ENCODE results near the gene POLD3.

POLD3 gene

DNA sequence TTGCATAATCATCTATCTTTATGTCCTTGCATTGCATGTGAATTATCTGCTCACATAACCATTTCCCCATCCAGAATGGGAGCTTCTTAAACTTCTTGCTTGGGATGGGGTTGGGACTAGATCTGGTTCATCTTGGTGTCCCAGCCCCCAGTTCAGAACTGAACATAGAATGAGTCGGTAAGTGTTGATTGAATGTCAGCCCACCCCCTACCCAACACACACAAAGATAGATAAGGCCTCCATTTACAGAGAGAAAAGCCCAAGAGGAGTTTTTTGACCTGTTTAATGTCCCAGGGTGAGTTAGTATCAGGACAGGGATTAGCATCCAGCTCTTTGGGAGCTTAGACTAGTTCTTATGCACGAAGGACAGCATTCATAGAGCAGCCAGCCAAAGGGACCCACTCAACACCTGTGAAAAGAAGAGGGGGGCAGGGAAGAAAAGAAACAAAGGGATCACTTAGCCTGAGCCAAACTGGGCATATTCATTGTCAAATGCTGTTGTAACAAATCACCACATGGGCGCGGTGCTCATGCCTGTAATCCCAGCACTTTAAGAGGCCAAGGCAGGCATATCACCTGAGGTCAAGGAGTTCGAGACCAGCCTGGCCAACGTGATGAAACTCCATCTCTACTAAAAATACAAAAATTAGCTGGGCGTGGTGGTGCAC is 81.4 kb downstream of the POLD3 start:
- no peak for DNase-seq (ENCODE audit: low read depth)

GRCh38 chr11:74675761-74676160 is 83.4 kb downstream of the POLD3 start:
- no peak for DNase-seq (ENCODE audit: low read depth)

DNA sequence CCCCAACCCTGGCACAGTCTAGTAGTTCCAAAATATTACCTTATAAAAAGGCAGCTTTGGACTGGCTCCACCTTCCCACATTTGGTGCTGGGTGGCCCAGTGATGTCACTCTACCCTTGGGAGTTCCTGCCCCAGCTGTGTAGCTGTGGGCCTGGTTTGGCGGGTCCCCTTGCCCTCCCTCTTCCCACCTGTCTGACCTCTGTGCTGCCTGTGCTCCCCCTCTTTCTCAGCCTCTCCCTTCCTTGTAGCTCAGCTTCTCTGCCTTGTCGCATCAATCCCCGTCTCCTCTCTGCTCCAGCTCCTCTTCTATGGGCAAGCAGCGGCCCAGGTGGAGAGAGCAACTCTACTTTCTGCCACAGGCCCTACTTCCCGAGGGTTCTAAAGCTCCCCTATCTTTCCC is 84.2 kb downstream of the POLD3 start:
- DNase-seq (ENCODE audit: low read depth) = no peak

GRCh38 chr11:74677131-74677530 is 84.7 kb downstream of the POLD3 start:
- DNase-seq (ENCODE audit: low read depth) = no peak

- no peak for DNase-seq (ENCODE audit: low read depth)
Measured at GRCh38 chr11:74678041-74678440, 85.7 kb downstream of the POLD3 start.

- no peak for DNase-seq (ENCODE audit: low read depth)
Measured at GRCh38 chr11:74678591-74679512, 86.5 kb downstream of the POLD3 start.

DNA sequence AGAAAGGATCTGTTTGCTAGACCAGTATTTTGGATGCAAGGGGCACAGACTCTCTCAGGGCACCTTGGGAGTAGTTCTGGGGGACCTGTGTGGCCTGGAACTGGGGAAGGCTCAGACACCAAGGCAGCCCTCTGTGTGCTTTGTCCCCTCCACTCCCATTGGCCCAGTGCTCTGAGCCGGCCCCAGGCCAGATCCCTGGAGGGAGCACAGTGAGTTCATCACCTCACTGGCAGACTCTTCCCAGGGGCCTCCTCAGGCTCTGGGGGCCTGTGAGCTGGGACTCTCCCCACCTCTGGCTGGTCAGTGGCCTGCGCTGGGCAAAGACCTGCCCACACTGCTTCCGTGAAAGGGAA is 87.1 kb downstream of the POLD3 start:
- DNase-seq (ENCODE audit: low read depth) = no peak

- no peak for DNase-seq (ENCODE audit: low read depth)
Measured at GRCh38 chr11:74680035-74680671, 87.8 kb downstream of the POLD3 start.

GRCh38 chr11:74680703-74681531 is 88.5 kb downstream of the POLD3 start:
- DNase-seq (ENCODE audit: low read depth) = no peak

- no peak for DNase-seq (ENCODE audit: low read depth)
Measured at GRCh38 chr11:74681686-74682651, 89.6 kb downstream of the POLD3 start.

DNA sequence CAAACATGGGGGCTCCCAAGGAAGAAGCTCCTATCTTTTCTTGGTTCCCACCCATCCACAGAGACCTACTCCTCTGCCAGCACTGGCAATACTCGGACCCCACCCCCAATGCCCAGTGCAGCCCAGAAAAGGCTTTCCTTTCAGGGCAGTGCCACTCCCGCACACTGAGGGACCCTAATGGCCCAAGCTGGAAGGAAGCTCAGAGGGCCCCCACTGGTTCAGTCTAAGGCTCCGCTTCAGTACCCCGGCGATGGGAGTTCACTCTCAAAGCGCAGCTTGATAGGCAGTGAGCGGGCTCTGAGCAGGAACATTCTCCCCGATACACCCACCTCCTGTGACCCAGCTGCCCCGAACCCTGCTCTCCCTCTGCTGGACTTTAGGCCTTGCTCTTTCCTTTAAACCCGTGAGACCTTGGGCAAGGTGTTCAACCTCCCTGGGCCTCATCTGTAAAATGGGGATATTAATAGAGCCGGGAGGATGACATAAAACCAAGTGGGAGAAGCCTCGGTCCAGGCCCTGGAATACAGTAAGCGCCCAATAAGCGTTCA is 90.4 kb downstream of the POLD3 start:
- DNase-seq (ENCODE audit: low read depth) = no peak

GRCh38 chr11:74683279-74683871 is 91.0 kb downstream of the POLD3 start:
- no peak for DNase-seq (ENCODE audit: low read depth)

- DNase-seq (ENCODE audit: low read depth) = no peak
Measured at GRCh38 chr11:74683941-74684481, 91.6 kb downstream of the POLD3 start.

DNA sequence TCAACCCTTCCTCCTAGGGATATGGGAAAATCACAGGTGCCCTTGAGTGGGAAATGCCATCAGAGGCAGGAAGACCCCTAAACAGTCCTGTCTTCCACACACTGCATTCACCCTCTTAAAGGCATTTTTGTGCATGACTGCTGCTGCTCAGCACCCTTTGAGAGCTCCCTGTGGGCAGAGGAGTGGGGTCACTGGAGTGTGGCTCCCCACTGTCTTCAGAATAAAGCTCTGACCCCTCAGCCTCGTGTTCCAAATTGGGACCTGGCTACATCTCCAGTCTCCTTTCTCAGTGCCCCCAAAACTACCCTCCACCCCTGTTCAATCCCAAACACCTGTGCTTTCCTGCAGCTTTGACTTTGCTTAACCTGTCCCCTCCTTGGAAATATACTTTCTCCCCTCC is 92.3 kb downstream of the POLD3 start:
- DNase-seq (ENCODE audit: low read depth) = no peak

GRCh38 chr11:74685338-74685737 is 93.0 kb downstream of the POLD3 start:
- DNase-seq (ENCODE audit: low read depth) = no peak

GRCh38 chr11:74685905-74686304 is 93.5 kb downstream of the POLD3 start:
- DNase-seq (ENCODE audit: low read depth) = no peak

DNA sequence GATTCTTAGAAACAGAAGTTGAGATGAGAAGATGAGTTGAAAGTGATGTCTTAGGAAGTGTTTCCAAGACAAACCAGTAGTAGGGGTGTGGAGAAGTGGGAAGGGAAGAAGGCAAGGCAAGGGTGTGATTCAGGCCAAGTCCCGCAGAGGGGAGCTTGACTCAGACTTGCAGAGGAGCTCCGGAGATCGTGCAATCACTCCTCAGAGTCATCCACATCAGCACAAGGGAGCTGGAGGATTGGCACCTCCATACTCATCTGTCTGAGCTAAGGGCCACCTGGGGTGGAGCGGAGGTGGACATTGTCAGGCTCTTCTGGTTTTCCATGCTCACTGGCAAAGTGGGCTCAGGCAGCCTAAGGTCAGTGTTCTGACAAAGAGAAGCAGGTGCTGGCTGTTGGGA is 94.4 kb downstream of the POLD3 start:
- no peak for DNase-seq (ENCODE audit: low read depth)

DNA sequence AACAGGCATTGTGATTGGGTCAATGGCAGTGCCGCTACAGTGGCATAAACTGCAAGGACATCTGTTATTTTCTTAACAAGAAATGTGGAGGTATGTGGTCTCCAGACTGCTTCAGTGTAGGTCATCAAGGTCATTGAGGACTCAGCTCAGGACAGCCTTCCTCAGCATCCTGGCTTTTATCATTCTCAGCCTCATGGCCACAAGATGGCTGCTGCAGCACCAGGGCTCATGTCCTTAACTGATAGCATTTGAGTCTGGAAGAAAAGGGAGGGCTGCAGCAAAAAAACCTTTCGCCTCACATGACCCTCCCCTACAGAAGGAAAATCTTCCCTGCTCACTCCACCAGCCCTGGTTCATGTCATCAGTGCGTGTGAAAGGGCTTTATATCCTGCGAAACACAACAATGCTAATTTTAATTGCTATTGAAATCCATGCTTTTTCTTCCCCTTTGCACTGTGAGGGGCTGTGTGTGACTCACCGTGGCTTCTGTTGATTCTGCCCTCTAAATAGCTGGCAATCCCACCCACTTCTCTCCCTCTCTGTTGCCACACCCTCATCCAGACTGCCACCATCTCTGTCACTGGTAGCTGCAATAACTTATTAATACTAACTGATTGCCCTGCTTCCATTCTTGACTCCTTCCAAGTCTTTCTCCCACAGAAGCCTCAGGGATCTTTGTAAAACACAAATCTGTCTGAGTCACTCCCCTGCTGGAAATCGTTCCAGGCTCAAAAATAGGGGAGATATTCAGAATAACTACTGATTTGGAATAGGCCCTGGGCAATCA is 95.0 kb downstream of the POLD3 start:
- DNase-seq (ENCODE audit: low read depth) = no peak

DNA sequence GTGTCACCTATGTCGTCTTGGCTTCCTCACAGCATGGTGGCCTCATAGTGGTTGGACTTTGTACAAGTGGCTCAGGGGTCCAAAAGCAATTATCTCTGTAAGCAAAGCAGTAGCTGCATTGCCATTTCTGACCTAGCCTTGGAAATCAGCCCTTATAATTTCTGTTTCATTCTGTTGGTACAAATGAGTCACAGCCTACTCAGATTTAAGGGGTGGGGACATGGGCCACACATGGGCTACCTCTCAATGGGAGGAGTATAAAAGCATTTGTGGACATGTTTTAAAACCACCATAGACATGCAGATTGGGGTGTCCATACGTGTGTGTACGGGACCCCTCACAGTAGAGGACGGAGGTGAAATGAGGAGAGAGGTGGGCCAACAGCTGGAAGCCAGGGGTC is 97.3 kb downstream of the POLD3 start:
- DNase-seq (ENCODE audit: low read depth) = no peak
